SU-DHL-6 (cell line): Measurements from ENCODE around the gene CYP3A5.

Source experiments
- CTCF ChIP-seq: fragments of 200-600 bp; sonication (generic); IDR thresholded peaks from one replicate; pipeline ENCODE4 v1.5.1; 2017; ENCODE audit warnings: antibody characterized with exemption, mild to moderate bottlenecking, low read length, moderate library complexity; ENCODE audit not compliant: insufficient read depth, poor library complexity, severe bottlenecking
- EZH2phosphoT487 ChIP-seq: fragments of 200-600 bp; sonication (generic), shearing (Covaris generic); conservative IDR thresholded peaks from 2 replicates; pipeline ENCODE4 v1.6.1; 2018; ENCODE audit warnings: mild to moderate bottlenecking, antibody characterized with exemption, low read length, moderate library complexity, mixed read lengths

- TF ChIP-seq CTCF (no peak), EZH2phosphoT487 (no peak)
Measured at GRCh38 chr7:99679400-99680191, at the start of gene CYP3A5.
